Kidney (tissue), 14 donors: ENCODE measurements around the gene ADAMTSL3. TPM values are rescaled to one million over a fixed set of nuclear protein-coding genes. Genes with fewer than 3 reads are reported as not detected.
A peak's percentile ranks its signal among the peaks of the same experiment; 100 is the strongest.

Source experiments
- DNase-seq, 5 donors: peaks; one replicate each; pipeline ENCODE4 v3.0.0-alpha.2; 2013 to 2020
- FAIRE-seq: peaks from 2 replicates; lab custom pipeline; 2012; peaks lifted over from hg19 to GRCh38; lab: Jason Lieb, UNC
- H3K27ac ChIP-seq, 2 donors: one replicate each; pipeline ENCODE4 v1.7.0; 2013; ENCODE audit warnings: low read depth in 2 of 2, low read length in 2 of 2, inconsistent platforms in 1 of 2
- H3K27me3 ChIP-seq: one replicate; pipeline ENCODE4 v1.7.1; 2013; ENCODE audit warnings: low read length, inconsistent platforms; ENCODE audit not compliant: control insufficient read depth, insufficient read depth
- H3K36me3 ChIP-seq, 3 donors: one replicate each; pipeline versions ENCODE4 v1.7.0 to v1.7.1; 2013; ENCODE audit warnings: low read length in 3 of 3, control low read depth in 1 of 3, inconsistent platforms in 1 of 3; ENCODE audit not compliant: insufficient read depth in 3 of 3, control insufficient read depth in 2 of 3
- H3K4me1 ChIP-seq, 3 donors: one replicate each; pipeline versions ENCODE4 v1.7.0 to v1.7.1; 2013; ENCODE audit warnings: low read length in 3 of 3, inconsistent platforms in 1 of 3, low read depth in 1 of 3; ENCODE audit not compliant: control insufficient read depth in 2 of 3, insufficient read depth in 2 of 3
- H3K4me3 ChIP-seq, 3 donors: one replicate each; pipeline versions ENCODE4 v1.7.0 to v1.8.1; 2013; ENCODE audit warnings: low read length in 3 of 3, control low read depth in 1 of 3, inconsistent platforms in 1 of 3
- H3K9ac ChIP-seq, 3 donors: one replicate each; pipeline versions ENCODE4 v1.7.0 to v1.7.1; 2013; ENCODE audit warnings: low read length in 3 of 3, control low read depth in 1 of 3, inconsistent platforms in 1 of 3
- H3K9me3 ChIP-seq, 3 donors: one replicate each; pipeline versions ENCODE4 v1.7.0 to v1.7.1; 2013; ENCODE audit warnings: low read length in 3 of 3, control low read depth in 1 of 3, inconsistent platforms in 1 of 3; ENCODE audit not compliant: control insufficient read depth in 2 of 3, insufficient read depth in 1 of 3
- intact Hi-C: fragments of 100-400 bp; cut with DNase I; formaldehyde crosslinking; loops from one replicate; pipeline ENCODE4 v1.11.1; 2022
- polyA plus RNA-seq: library from polyadenylated mRNA; stranded (reverse); fragments of 350-450 nt; fragmentation: Illumina TruSeq; extraction: RNeasy Lipid Tissue Mini Kit (QIAGEN cat#74804); gene quantifications from one replicate; pipeline ENCODE4 v1.2.3, GENCODE V29; 2014; ENCODE audit warnings: low read depth, low replicate concordance; ENCODE audit not compliant: insufficient read depth
- total RNA-seq: library from RNA; stranded (reverse); fragmentation: NEBNext Ultra II Directional; extraction: Animal tissue kit (Norgen Biotek cat#: 25700); gene quantifications from one replicate; pipeline ENCODE4 v1.2.1, GENCODE V29; 2021
- TF ChIP-seq, protein P1 (sequence below): IDR thresholded peaks from 3 replicates; pipeline ENCODE4 v1.5.1; 2012; ENCODE audit warnings: mild to moderate bottlenecking, moderate library complexity, borderline replicate concordance; ENCODE audit not compliant: insufficient read depth; ENCODE audit errors: extremely low read depth
- donor health status: control.
- donor health status: control.
- donor health status: control.
- donor health status: control.
- donor health status: control.
- donor health status: DM: yes; HTN: yes; CAD: no.
- donor health status: Normal renal cell carcinoma (clear cell type).

Gene ADAMTSL3
- total and polyA plus RNA-seq, 2 donors from 2014 or later = 1.6 to 23.4 TPM

DNA sequence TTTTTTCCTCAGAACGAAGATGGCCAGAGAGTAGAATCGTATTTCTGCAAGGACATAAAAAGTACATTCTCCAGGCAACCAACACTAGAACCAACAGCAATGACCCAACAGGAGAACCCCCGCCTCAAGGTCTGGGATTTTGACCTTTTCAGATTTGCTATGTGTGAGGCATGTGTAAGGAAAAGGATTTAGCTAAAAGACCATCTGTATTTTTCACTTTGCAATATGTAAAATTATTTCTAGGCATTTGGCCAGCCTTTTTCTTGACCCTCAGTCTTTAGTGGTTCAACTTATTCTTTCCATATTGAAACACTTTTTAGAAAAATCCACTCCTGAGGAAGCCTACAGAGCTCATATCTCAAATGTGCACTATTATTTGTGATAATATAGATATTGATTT lies 362.4 kb downstream of the ADAMTSL3 start:
- no peak for DNase-seq
- H3K4me1 ChIP-seq = no peaks in the 10 kb centered on the region
- no peak for FAIRE-seq
- no peaks in the 10 kb centered on the region for H3K36me3 ChIP-seq
- H3K27ac ChIP-seq = no peak overlapping the region
- no peak overlapping the region for H3K4me3 ChIP-seq
- H3K27me3 ChIP-seq = no peaks in the 10 kb centered on the region
- TF ChIP-seq, protein P1, sequence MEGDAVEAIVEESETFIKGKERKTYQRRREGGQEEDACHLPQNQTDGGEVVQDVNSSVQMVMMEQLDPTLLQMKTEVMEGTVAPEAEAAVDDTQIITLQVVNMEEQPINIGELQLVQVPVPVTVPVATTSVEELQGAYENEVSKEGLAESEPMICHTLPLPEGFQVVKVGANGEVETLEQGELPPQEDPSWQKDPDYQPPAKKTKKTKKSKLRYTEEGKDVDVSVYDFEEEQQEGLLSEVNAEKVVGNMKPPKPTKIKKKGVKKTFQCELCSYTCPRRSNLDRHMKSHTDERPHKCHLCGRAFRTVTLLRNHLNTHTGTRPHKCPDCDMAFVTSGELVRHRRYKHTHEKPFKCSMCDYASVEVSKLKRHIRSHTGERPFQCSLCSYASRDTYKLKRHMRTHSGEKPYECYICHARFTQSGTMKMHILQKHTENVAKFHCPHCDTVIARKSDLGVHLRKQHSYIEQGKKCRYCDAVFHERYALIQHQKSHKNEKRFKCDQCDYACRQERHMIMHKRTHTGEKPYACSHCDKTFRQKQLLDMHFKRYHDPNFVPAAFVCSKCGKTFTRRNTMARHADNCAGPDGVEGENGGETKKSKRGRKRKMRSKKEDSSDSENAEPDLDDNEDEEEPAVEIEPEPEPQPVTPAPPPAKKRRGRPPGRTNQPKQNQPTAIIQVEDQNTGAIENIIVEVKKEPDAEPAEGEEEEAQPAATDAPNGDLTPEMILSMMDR = no peak
- intact Hi-C loops = no loop called here
- no peak overlapping the region for H3K9ac ChIP-seq
- peaks cover 0 to 7% (median 0%) of the 10 kb centered on the region in 3 donors for H3K9me3 ChIP-seq

DNA sequence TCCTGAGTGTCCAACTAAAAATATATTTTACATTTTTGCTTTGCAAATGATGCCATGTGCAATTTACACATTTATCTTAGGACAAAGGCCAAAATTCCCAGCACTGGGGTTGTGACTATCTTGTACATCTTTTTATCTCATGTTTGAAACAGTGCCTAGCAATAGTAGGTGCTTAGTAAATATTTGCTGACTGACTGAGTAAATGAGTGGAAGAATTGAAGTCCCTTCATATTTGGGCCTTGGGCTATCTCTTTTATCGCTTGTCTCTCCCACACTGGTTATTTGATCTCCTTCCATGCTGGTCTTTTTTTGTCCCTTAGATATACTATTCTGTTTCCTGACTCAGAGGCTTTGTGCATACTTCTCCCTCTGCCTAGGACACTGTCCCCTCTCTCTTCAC lies 368.6 kb downstream of the ADAMTSL3 start:
- H3K27ac ChIP-seq = no peak overlapping the region
- TF ChIP-seq, protein P1 = no peak
- DNase-seq (no peak), FAIRE-seq (no peak)
- no peak overlapping the region for H3K4me3 ChIP-seq
- H3K36me3 ChIP-seq = no peaks in the 10 kb centered on the region
- no peak overlapping the region for H3K9ac ChIP-seq
- intact Hi-C loops = no loop called here
- no peaks in the 10 kb centered on the region for H3K4me1 ChIP-seq
- H3K27me3 ChIP-seq = no peaks in the 10 kb centered on the region
- peaks cover 0 to 3% (median 0%) of the 10 kb centered on the region in 3 donors for H3K9me3 ChIP-seq

DNA sequence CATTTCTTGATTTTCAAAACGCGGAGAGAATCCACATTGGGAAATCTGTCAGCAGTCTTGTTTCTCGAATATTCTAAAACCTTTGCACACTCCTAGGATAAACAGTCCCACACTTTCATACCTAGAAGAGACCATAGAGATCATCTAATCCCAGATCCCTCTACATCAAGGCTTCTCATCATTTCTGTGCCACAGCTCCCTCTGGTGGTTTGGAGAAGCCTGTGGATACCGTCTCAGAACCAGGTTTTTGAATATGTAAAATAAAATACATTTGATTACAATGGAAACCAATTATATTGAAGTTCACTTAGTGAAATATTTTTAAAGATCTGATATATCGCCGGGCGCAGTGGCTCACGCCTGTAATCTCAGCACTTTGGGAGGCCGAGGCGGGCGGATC lies 369.7 kb downstream of the ADAMTSL3 start:
- Histone ChIP-seq H3K27me3 (no peaks in the 10 kb centered on the region), H3K4me1 (no peaks in the 10 kb centered on the region), H3K4me3 (no peak overlapping the region), H3K9me3 (peaks cover 0 to 3% (median 0%) of the 10 kb centered on the region in 3 donors), H3K36me3 (no peaks in the 10 kb centered on the region), H3K9ac (no peak overlapping the region), H3K27ac (no peak overlapping the region)
- DNase-seq = peak in 1 of 5 donors; percentile 39
- no peak for FAIRE-seq
- TF ChIP-seq, protein P1 = peak; percentile 27
- intact Hi-C loops = no loop called here
